Ramos (cell line): Measurements from ENCODE around the gene MARCHF3.
"Not testable (repeated sequence)": the region's sequence is repeated elsewhere in the genome, so short reads cannot be mapped to it uniquely, and the experiment has no call there.

Experiments used
- in situ Hi-C: fragments of 300-500 bp; cut with MboI; formaldehyde crosslinking; loops from one replicate; pipeline ENCODE4 v1.14.3; 2022; ENCODE audit warnings: low sequenced_read_pairs; ENCODE audit not compliant: unreplicated experiment

Gene MARCHF3

GRCh38 chr5:127053049-127053448 lies 22.7 kb upstream of the MARCHF3 start:
- in situ Hi-C loops = no loop called here

GRCh38 chr5:127051591-127051990 lies 21.2 kb upstream of the MARCHF3 start:
- in situ Hi-C loops = no loop called here

- in situ Hi-C loops = no loop called here
These were observed 16.1 kb upstream of the MARCHF3 start for GRCh38 chr5:127046343-127047072.

- in situ Hi-C loops = no loop called here
These were observed 12.2 kb upstream of the MARCHF3 start for GRCh38 chr5:127042593-127042992.

- in situ Hi-C loops = no loop called here
These were observed 11.2 kb upstream of the MARCHF3 start for GRCh38 chr5:127041571-127041970.

GRCh38 chr5:127040796-127041520 lies 10.6 kb upstream of the MARCHF3 start:
- in situ Hi-C loops = no loop called here

GRCh38 chr5:127038550-127038949 lies 8.2 kb upstream of the MARCHF3 start:
- in situ Hi-C loops = no loop called here

GRCh38 chr5:127031863-127032232 lies 1.5 kb upstream of the MARCHF3 start:
- in situ Hi-C loops = no loop called here

- in situ Hi-C loops = no loop called here
These were observed 947 bp upstream of the MARCHF3 start for GRCh38 chr5:127031147-127031862.

- in situ Hi-C loops = no loop called here
These were observed 638 bp downstream of the MARCHF3 start for GRCh38 chr5:127029581-127030258.

- in situ Hi-C loops = no loop called here
These were observed 1.4 kb downstream of the MARCHF3 start for GRCh38 chr5:127028822-127029457.

- in situ Hi-C loops = no loop called here
These were observed 2.8 kb downstream of the MARCHF3 start for GRCh38 chr5:127027539-127027938.

- in situ Hi-C loops = no loop called here
These were observed 4.2 kb downstream of the MARCHF3 start for GRCh38 chr5:127026166-127026565.

GRCh38 chr5:127025467-127025866 lies 4.9 kb downstream of the MARCHF3 start:
- in situ Hi-C loops = no loop called here

- in situ Hi-C loops = no loop called here
These were observed 5.5 kb downstream of the MARCHF3 start for GRCh38 chr5:127024821-127025220.

GRCh38 chr5:127023552-127024191 lies 6.7 kb downstream of the MARCHF3 start:
- in situ Hi-C loops = not testable (repeated sequence)

GRCh38 chr5:127022846-127023245 lies 7.5 kb downstream of the MARCHF3 start:
- in situ Hi-C loops = no loop called here

- in situ Hi-C loops = no loop called here
These were observed 10.4 kb downstream of the MARCHF3 start for GRCh38 chr5:127019928-127020327.

- in situ Hi-C loops = not testable (repeated sequence)
These were observed 13.6 kb downstream of the MARCHF3 start for GRCh38 chr5:127016722-127017121.

GRCh38 chr5:127015716-127016115 lies 14.6 kb downstream of the MARCHF3 start:
- in situ Hi-C loops = no loop called here
